Stomach (tissue), 9 donors: ENCODE measurements around the gene ATXN1. TPM values are rescaled to one million over a fixed set of nuclear protein-coding genes. Genes with fewer than 3 reads are reported as not detected.

Experiments
- DNase-seq, 2 donors: peaks; one replicate each; pipeline versions ENCODE4 v3.0.0 to v3.0.0-alpha.2; 2013 to 2019
- H3K27ac ChIP-seq, 5 donors: fragments of 200-600 bp in 4 of 5; sonication (generic) in 4 of 5; one replicate each; pipeline ENCODE4 v1.5.1; 2013 to 2019; ENCODE audit warnings: mild to moderate bottlenecking in 1 of 5, moderate library complexity in 1 of 5
- H3K27me3 ChIP-seq, 3 donors: fragments of 200-600 bp; sonication (generic); one replicate each; pipeline ENCODE4 v1.5.1; 2017 to 2019; ENCODE audit warnings: mixed run types in 1 of 3
- H3K36me3 ChIP-seq, 4 donors: fragments of 200-600 bp; sonication (generic); 1 replicate in 3 of 4; 2 replicates in 1 of 4; pipeline ENCODE4 v1.5.1; 2016 to 2019
- H3K4me1 ChIP-seq, 4 donors: fragments of 200-600 bp; sonication (generic); one replicate each; pipeline ENCODE4 v1.5.1; 2016 to 2019
- H3K4me3 ChIP-seq, 4 donors: fragments of 200-600 bp; sonication (generic) in 3 of 4; one replicate each; pipeline ENCODE4 v1.5.1; 2016 to 2019; ENCODE audit warnings: mild to moderate bottlenecking in 1 of 4
- H3K9me3 ChIP-seq, 4 donors: fragments of 200-600 bp; sonication (generic); one replicate each; pipeline ENCODE4 v1.5.1; 2016 to 2019
- EP300 ChIP-seq: sonication (generic); formaldehyde crosslinking; IDR thresholded peaks from one replicate; pipeline ENCODE4 v1.6.1; 2017; ENCODE audit warnings: antibody characterized with exemption
- POLR2A ChIP-seq, 4 donors: fragments of 450-650 bp; IDR thresholded peaks; one replicate each; pipeline ENCODE4 v1.6.1; 2016; ENCODE audit warnings: antibody characterized with exemption in 4 of 4, control low read depth in 2 of 4, mild to moderate bottlenecking in 1 of 4, moderate library complexity in 1 of 4
- POLR2AphosphoS5 ChIP-seq, 3 donors: sonication (generic); formaldehyde crosslinking; IDR thresholded peaks; one replicate each; pipeline ENCODE4 v1.6.1; 2016; ENCODE audit warnings: antibody characterized with exemption in 3 of 3
- WGBS, 5 donors: extraction: QIAGEN DNeasy Blood & Tissue Kit in 3 of 5; methylation state at CpG; one replicate each; pipeline versions ENCODE4 v1.1.5 to v1.1.7; 2013 to 2018; 5-methylcytosine and 5-hydroxymethylcytosine counted together
- intact Hi-C: fragments of 100-400 bp; cut with DNase I; formaldehyde crosslinking; loops from one replicate; pipeline ENCODE4 v1.15.1; 2023; ENCODE audit warnings: low total_unique reads
- polyA plus RNA-seq, 3 donors: library from polyadenylated mRNA; stranded (reverse); fragments of 200-250 nt; gene quantifications; one replicate each; pipeline ENCODE4 v1.2.3, GENCODE V29; 2013
- total RNA-seq, 5 donors: library from RNA; depleted of rRNA; stranded (reverse); fragments of >200 nt; gene quantifications; one replicate each; pipeline versions ENCODE4 v1.1.0 to v1.2.3, GENCODE V29; 2014 to 2016
- TF ChIP-seq, protein P1 (sequence below), 7 experiments: fragments of 450-650 bp in 4 of 7; fragments of 200-600 bp in 3 of 7; sonication (generic) in 3 of 7; IDR thresholded peaks; one replicate each; pipeline ENCODE4 v1.5.1; 2016 to 2019; ENCODE audit warnings: antibody characterized with exemption in 7 of 7, control low read depth in 2 of 7, mild to moderate bottlenecking in 1 of 7
- donor health status: healthy with polysubstance abuse.
- donor health status: Bipolar disorder and iron deficiency.
- donor health status: healthy.

The ATXN1 gene
- total and polyA plus RNA-seq, 8 donors: 5.2 to 106 (median 39.0) TPM

- peaks cover 26 to 65% (median 51%) of the 10 kb centered on the region in 4 donors for H3K4me1 ChIP-seq
- WGBS, 5 donors: 0% methylated on average over 59 to 87 of the region's 87 CpGs
- no peaks in the 10 kb centered on the region for H3K27me3 ChIP-seq
- DNase-seq: peak; percentile 91 to 96
- no peak for TF ChIP-seq EP300
- peak; percentile 79 to 93 (median 90) for TF ChIP-seq POLR2AphosphoS5 (IDR thresholded peaks at IDR 0.05)
- TF ChIP-seq, protein P1, sequence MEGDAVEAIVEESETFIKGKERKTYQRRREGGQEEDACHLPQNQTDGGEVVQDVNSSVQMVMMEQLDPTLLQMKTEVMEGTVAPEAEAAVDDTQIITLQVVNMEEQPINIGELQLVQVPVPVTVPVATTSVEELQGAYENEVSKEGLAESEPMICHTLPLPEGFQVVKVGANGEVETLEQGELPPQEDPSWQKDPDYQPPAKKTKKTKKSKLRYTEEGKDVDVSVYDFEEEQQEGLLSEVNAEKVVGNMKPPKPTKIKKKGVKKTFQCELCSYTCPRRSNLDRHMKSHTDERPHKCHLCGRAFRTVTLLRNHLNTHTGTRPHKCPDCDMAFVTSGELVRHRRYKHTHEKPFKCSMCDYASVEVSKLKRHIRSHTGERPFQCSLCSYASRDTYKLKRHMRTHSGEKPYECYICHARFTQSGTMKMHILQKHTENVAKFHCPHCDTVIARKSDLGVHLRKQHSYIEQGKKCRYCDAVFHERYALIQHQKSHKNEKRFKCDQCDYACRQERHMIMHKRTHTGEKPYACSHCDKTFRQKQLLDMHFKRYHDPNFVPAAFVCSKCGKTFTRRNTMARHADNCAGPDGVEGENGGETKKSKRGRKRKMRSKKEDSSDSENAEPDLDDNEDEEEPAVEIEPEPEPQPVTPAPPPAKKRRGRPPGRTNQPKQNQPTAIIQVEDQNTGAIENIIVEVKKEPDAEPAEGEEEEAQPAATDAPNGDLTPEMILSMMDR (IDR thresholded peaks at IDR 0.05): peak in 1 of 7 experiments; percentile 20
- TF ChIP-seq POLR2A (IDR thresholded peaks at IDR 0.05): peak in 2 of 4 donors; percentile 51 to 87
- peak overlapping the region; percentile 76 to 93 (median 86) for H3K4me3 ChIP-seq
- intact Hi-C loops: no loop called here
- no peaks in the 10 kb centered on the region for H3K9me3 ChIP-seq
- H3K27ac ChIP-seq: peak overlapping the region; percentile 96 to 100 (median 99)
- no peaks in the 10 kb centered on the region for H3K36me3 ChIP-seq
Observed at GRCh38 chr6:16759646-16760515, 1.4 kb downstream of the ATXN1 start.

- 0 to 1% (median 0%) methylated on average over 8 of the region's 8 CpGs for WGBS, 5 donors
- H3K27ac ChIP-seq: peak overlapping the region; percentile 96 to 100 (median 99)
- intact Hi-C loops: no loop called here
- no peaks in the 10 kb centered on the region for H3K36me3 ChIP-seq
- no peaks in the 10 kb centered on the region for H3K27me3 ChIP-seq
- H3K4me1 ChIP-seq: peaks cover 27 to 66% (median 53%) of the 10 kb centered on the region in 4 donors
- H3K9me3 ChIP-seq: no peaks in the 10 kb centered on the region
- DNase-seq: peak in 1 of 2 donors; percentile 60
- TF ChIP-seq POLR2AphosphoS5 (IDR thresholded peaks at IDR 0.05) (no peak), EP300 (no peak), POLR2A (IDR thresholded peaks at IDR 0.05) (no peak)
- TF ChIP-seq, protein P1 (IDR thresholded peaks at IDR 0.05): no peak
- H3K4me3 ChIP-seq: peak overlapping the region; percentile 76 to 93 (median 86)
Observed at GRCh38 chr6:16759181-16759645, 2.0 kb downstream of the ATXN1 start.

DNA sequence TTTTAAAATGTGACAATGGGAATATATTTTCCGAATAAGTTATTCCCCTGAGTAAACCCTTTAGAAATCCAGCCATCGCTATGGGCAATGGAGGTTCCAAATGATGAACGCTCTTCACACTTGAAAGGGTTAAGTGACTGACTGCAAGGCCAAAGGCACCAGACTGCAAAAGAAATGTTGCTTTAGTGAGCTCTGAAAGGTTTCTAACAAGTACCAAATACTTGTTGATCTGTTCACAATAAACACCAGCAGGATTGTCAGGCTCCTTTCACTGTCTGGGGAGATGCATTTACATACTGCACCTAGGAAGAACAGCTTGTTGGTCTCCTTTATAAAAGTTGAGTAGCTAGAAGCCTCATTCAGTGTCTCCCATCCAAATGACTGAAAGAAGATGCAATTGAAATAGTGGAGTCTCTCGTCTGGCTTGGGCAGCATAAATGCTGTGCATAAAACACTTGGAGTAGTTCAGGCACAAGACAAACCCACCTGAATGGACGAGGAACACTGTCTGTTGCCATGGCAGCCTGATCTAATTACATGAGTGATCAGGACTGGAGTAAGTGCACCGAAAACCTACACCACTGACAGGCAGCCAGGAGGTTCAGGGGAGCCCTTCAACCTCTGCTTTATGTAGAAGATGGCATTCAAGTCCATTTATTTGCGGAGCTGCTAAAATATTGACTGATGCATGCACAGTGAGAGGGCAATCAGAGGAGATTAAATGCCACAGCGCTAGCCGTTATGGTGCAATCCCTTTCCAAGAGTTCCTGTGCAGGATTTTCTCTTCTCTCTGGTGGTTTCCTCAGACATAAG is 2.9 kb downstream of the ATXN1 start:
- H3K4me1 ChIP-seq: peaks cover 27 to 66% (median 53%) of the 10 kb centered on the region in 4 donors
- intact Hi-C loops: no loop called here

More for the DNA sequence above, 2.9 kb downstream of the ATXN1 start:
- no peaks in the 10 kb centered on the region for H3K27me3 ChIP-seq
- peak overlapping the region; percentile 76 to 93 (median 86) for H3K4me3 ChIP-seq
- TF ChIP-seq POLR2AphosphoS5 (IDR thresholded peaks at IDR 0.05): no peak
- TF ChIP-seq, protein P1 (IDR thresholded peaks at IDR 0.05): no peak
- TF ChIP-seq EP300: no peak
- TF ChIP-seq POLR2A (IDR thresholded peaks at IDR 0.05): no peak
- peak in 1 of 2 donors; percentile 57 for DNase-seq
- no peaks in the 10 kb centered on the region for H3K9me3 ChIP-seq
- H3K36me3 ChIP-seq: no peaks in the 10 kb centered on the region
- H3K27ac ChIP-seq: peak overlapping the region; percentile 57 to 100 (median 99)
- 32 to 45% (median 38%) methylated on average over 9 of the region's 9 CpGs for WGBS, 5 donors
